ENCODE results near the gene KRT2. TPM values are rescaled to one million over a fixed set of nuclear protein-coding genes. Genes with fewer than 3 reads are reported as not detected.

The KRT2 gene
- total and polyA plus RNA-seq, 2 donors (not counting 3 experiments of a cell fraction or from before 2014, with no cell fraction given), result not detected

GRCh38 chr12:52611080-52611468 lies 40.9 kb downstream of the KRT2 start:
- intact Hi-C loops (cut with micrococcal nuclease) (no loop called here), dilution Hi-C loops (cut with MboI; ENCODE audit: extremely low pct_ligation_motif_present, low sequenced_read_pairs) (no loop called here)
- TF ChIP-seq EZH2 (IDR thresholded peaks at IDR 0.05; ENCODE audit: borderline replicate concordance, low read depth, low read length, severe bottlenecking) (no peak), GATA2 (IDR thresholded peaks at IDR 0.05; ENCODE audit: insufficient read depth, insufficient read length, low read depth, low read length) (no peak), FOS (IDR thresholded peaks at IDR 0.05; ENCODE audit: borderline replicate concordance, insufficient read depth, low read length) (no peak)
- Histone ChIP-seq H3K9me3 (replicated peaks; ENCODE audit: control insufficient read depth, insufficient read depth, low read length) (no peaks in the 10 kb centered on the region), H3K27ac (ENCODE audit: insufficient read depth, low read depth, low read length) (no peak overlapping the region), H3K79me2 (ENCODE audit: control insufficient read depth, insufficient read depth, low read length) (no peaks in the 10 kb centered on the region), H3K4me2 (ENCODE audit: insufficient read depth, low read length) (no peak overlapping the region), H3K9me1 (replicated peaks; ENCODE audit: control insufficient read depth, extremely low read depth, insufficient read depth, low read length) (no peaks in the 10 kb centered on the region), H3K4me3 (replicated peaks in 1 of 3; ENCODE audit: insufficient read depth in 1 of 3, low read depth in 1 of 3, low read length in 3 of 3) (no peak overlapping the region), H3K9ac (replicated peaks; ENCODE audit: extremely low read depth, insufficient read depth, low read length) (no peak overlapping the region), H2AFZ (ENCODE audit: low read depth, low read length) (no peak overlapping the region), H4K20me1 (replicated peaks; ENCODE audit: control insufficient read depth, extremely low read depth, insufficient read depth, low read length) (no peaks in the 10 kb centered on the region), H3K4me1 (ENCODE audit: control insufficient read depth, extremely low read depth, insufficient read depth, low read length) (no peaks in the 10 kb centered on the region), H3K36me3 (ENCODE audit: control insufficient read depth in 2 of 2, extremely low read depth in 1 of 2, insufficient read depth in 2 of 2, low read length in 2 of 2) (no peaks in the 10 kb centered on the region), H3K27me3 (ENCODE audit: control insufficient read depth in 2 of 2, insufficient read depth in 2 of 2, low read length in 2 of 2) (peaks cover 0 to 3% of the 10 kb centered on the region in 2 experiments)
- BruUV-seq (replicated peaks), result no TSS peak
- FAIRE-seq (no peak), DNase-seq (ENCODE audit: low read depth, low spot score) (no peak)
- POLR2A ChIA-PET, result no interaction called here
- CTCF ChIA-PET, result interaction anchor here (1.1 to 1.6 kb wide), 3 partner anchors 36 to 260 kb away, joined by 3 to 4 read pairs (median 4); no protein-coding TSS in a partner anchor

- CTCF ChIA-PET, result no interaction called here
These were observed 43.0 kb downstream of the KRT2 start for GRCh38 chr12:52608826-52609630.

More at GRCh38 chr12:52608826-52609630, 43.0 kb downstream of the KRT2 start:
- Histone ChIP-seq H3K27me3 (ENCODE audit: control insufficient read depth in 2 of 2, insufficient read depth in 2 of 2, low read length in 2 of 2) (peaks cover 0 to 3% of the 10 kb centered on the region in 2 experiments), H3K79me2 (ENCODE audit: control insufficient read depth, insufficient read depth, low read length) (no peaks in the 10 kb centered on the region), H3K9me3 (replicated peaks; ENCODE audit: control insufficient read depth, insufficient read depth, low read length) (no peaks in the 10 kb centered on the region), H3K4me1 (ENCODE audit: control insufficient read depth, extremely low read depth, insufficient read depth, low read length) (no peaks in the 10 kb centered on the region), H4K20me1 (replicated peaks; ENCODE audit: control insufficient read depth, extremely low read depth, insufficient read depth, low read length) (no peaks in the 10 kb centered on the region), H3K9me1 (replicated peaks; ENCODE audit: control insufficient read depth, extremely low read depth, insufficient read depth, low read length) (no peaks in the 10 kb centered on the region), H3K4me2 (ENCODE audit: insufficient read depth, low read length) (no peak overlapping the region), H3K9ac (replicated peaks; ENCODE audit: extremely low read depth, insufficient read depth, low read length) (no peak overlapping the region), H2AFZ (ENCODE audit: low read depth, low read length) (no peak overlapping the region), H3K4me3 (replicated peaks in 1 of 3; ENCODE audit: insufficient read depth in 1 of 3, low read depth in 1 of 3, low read length in 3 of 3) (no peak overlapping the region), H3K27ac (ENCODE audit: insufficient read depth, low read depth, low read length) (no peak overlapping the region), H3K36me3 (ENCODE audit: control insufficient read depth in 2 of 2, extremely low read depth in 1 of 2, insufficient read depth in 2 of 2, low read length in 2 of 2) (no peaks in the 10 kb centered on the region)
- FAIRE-seq, result no peak
- BruUV-seq (replicated peaks), result no TSS peak
- POLR2A ChIA-PET, result no interaction called here
- dilution Hi-C loops (cut with MboI; ENCODE audit: extremely low pct_ligation_motif_present, low sequenced_read_pairs) (no loop called here), intact Hi-C loops (cut with micrococcal nuclease) (no loop called here)
- no peak for DNase-seq (ENCODE audit: low read depth, low spot score)
- TF ChIP-seq POLR2AphosphoS5 (IDR thresholded peaks at IDR 0.05; ENCODE audit: insufficient read depth, low read depth, low read length) (no peak), JUN (IDR thresholded peaks at IDR 0.05; ENCODE audit: borderline replicate concordance, insufficient read depth, insufficient read length, low read depth) (no peak), FOS (IDR thresholded peaks at IDR 0.05; ENCODE audit: borderline replicate concordance, insufficient read depth, low read length) (no peak), GATA2 (IDR thresholded peaks at IDR 0.05; ENCODE audit: insufficient read depth, insufficient read length, low read depth, low read length) (no peak), EZH2 (IDR thresholded peaks at IDR 0.05; ENCODE audit: borderline replicate concordance, low read depth, low read length, severe bottlenecking) (no peak), POLR2A (IDR thresholded peaks at IDR 0.05; ENCODE audit: low read depth, low read length) (no peak), CTCF (IDR thresholded peaks at IDR 0.05; ENCODE audit: extremely low read depth in 1 of 2, insufficient read depth in 1 of 2, low read depth in 1 of 2, low read length in 2 of 2) (no peak), MAX (IDR thresholded peaks at IDR 0.05; ENCODE audit: insufficient read depth, insufficient read length) (no peak), MYC (IDR thresholded peaks at IDR 0.05; ENCODE audit: low read depth, low read length) (no peak)

Measured in endothelial cell of umbilical vein (primary cell).